ENCODE measurements around the gene ZMYND19. TPM values are rescaled to one million over a fixed set of nuclear protein-coding genes. Genes with fewer than 3 reads are reported as not detected.

Gene ZMYND19
- polyA plus RNA-seq, 2 donors = 25.9 to 33.2 TPM

DNA sequence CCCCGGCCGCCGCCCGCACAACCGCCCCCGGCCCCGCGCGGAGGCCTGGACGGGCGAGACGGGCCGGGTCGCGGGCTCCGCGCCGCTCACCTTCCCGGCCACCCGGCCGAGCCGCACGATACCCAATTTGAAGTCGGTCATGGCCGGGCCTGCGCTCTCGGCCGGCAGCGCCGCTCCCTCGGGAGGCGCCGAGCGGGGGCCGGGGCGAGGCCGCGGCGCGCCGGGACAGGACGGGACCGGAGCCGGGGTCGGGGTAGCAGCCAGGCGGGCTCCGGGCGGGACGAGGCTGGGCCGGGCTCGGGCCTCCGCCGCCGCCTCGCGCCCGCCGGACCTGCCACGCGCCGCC lies 216 bp downstream of the ZMYND19 start:
- WGBS, 2 donors = 0 to 1% methylated on average over 30 to 61 of the region's 61 CpGs
- Histone ChIP-seq H3K36me3 (ENCODE audit: control insufficient read depth in 2 of 2, insufficient read depth in 2 of 2, low read length in 1 of 2) (peaks cover 0 to 27% of the 10 kb centered on the region in 2 donors), H3K4me3 (ENCODE audit: low read depth in 1 of 2, low read length in 2 of 2) (peak overlapping the region; percentile 65 to 84), H3K4me1 (ENCODE audit: control insufficient read depth in 2 of 2, insufficient read depth in 2 of 2, low read length in 1 of 2) (peaks cover 6 to 10% of the 10 kb centered on the region in 2 donors), H3K27ac (ENCODE audit: low read depth in 2 of 2, low read length in 1 of 2) (peak overlapping the region; percentile 47 to 51), H3K9me3 (ENCODE audit: control insufficient read depth in 2 of 2, insufficient read depth in 1 of 2, low read depth in 1 of 2, low read length in 1 of 2) (no peaks in the 10 kb centered on the region), H3K27me3 (ENCODE audit: control insufficient read depth in 1 of 2, insufficient read depth in 2 of 2, low read length in 2 of 2) (no peaks in the 10 kb centered on the region)

DNA sequence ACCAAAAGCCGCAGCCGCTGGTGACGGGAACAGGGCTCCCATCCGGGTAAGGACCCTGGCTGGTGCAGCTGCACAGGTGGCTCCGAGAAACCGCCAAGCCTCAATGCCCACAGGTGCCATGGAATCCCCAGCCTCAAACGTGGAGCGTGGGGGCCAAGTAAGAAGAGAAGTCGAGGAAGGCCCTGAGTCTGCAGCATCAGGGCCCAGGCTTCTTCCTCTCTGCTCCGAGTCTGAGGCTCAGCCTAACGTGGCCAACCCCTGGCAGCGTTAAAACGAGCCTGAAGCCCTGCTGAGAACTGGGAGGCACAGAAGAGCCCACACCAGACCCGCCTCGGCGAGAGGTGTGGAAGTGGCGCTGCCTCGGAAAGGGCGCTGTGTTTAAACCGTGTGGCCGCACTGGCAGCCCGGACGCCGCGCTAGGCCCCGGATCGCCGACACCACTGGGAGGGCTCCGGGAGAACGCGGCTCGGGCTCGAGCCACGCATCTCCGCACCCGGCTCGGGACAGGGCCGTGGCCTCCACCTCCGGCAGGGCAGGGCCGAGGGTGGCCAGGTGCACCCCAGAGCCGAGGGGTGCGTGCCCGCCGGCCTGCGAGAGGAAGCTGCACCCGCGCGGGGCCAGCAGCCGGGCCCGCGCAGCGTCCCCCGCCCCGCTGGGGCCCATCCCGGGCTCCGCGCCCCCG lies 730 bp downstream of the ZMYND19 start:
- WGBS, 2 donors = 5 to 7% methylated on average over 42 to 58 of the region's 58 CpGs
- no peaks in the 10 kb centered on the region for H3K27me3 ChIP-seq (ENCODE audit: control insufficient read depth in 1 of 2, insufficient read depth in 2 of 2, low read length in 2 of 2)
- peak overlapping the region; percentile 47 to 51 for H3K27ac ChIP-seq (ENCODE audit: low read depth in 2 of 2, low read length in 1 of 2)
- no peaks in the 10 kb centered on the region for H3K9me3 ChIP-seq (ENCODE audit: control insufficient read depth in 2 of 2, insufficient read depth in 1 of 2, low read depth in 1 of 2, low read length in 1 of 2)
- peaks cover 6 to 10% of the 10 kb centered on the region in 2 donors for H3K4me1 ChIP-seq (ENCODE audit: control insufficient read depth in 2 of 2, insufficient read depth in 2 of 2, low read length in 1 of 2)
- H3K4me3 ChIP-seq (ENCODE audit: low read depth in 1 of 2, low read length in 2 of 2) = peak overlapping the region; percentile 65 to 84
- peaks cover 0 to 28% of the 10 kb centered on the region in 2 donors for H3K36me3 ChIP-seq (ENCODE audit: control insufficient read depth in 2 of 2, insufficient read depth in 2 of 2, low read length in 1 of 2)

DNA sequence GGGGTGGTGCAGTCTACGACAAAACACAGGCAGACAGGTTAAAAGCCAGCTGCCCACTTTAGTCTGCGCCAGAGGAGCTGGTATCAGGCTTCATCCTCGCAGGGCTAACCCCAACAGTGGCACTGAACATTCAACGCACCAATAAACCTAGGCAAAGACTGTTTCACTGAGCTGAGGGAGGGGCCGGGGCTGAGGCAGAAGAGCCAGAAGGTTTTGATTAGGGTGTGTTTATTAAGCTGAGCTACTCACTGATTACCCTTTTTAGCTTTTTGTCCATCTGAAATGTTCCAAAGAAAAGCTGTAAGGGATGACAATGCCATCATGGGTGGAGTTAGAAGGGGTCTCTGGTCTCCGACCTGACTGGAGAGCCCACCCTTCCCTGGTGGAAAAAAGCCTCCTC lies 1.4 kb downstream of the ZMYND19 start:
- Histone ChIP-seq H3K36me3 (ENCODE audit: control insufficient read depth in 2 of 2, insufficient read depth in 2 of 2, low read length in 1 of 2) (peaks cover 0 to 34% of the 10 kb centered on the region in 2 donors), H3K4me3 (ENCODE audit: low read depth in 1 of 2, low read length in 2 of 2) (peak overlapping the region; percentile 65 to 84), H3K4me1 (ENCODE audit: control insufficient read depth in 2 of 2, insufficient read depth in 2 of 2, low read length in 1 of 2) (peaks cover 6 to 10% of the 10 kb centered on the region in 2 donors), H3K9me3 (ENCODE audit: control insufficient read depth in 2 of 2, insufficient read depth in 1 of 2, low read depth in 1 of 2, low read length in 1 of 2) (no peaks in the 10 kb centered on the region), H3K27me3 (ENCODE audit: control insufficient read depth in 1 of 2, insufficient read depth in 2 of 2, low read length in 2 of 2) (no peaks in the 10 kb centered on the region), H3K27ac (ENCODE audit: low read depth in 2 of 2, low read length in 1 of 2) (peak overlapping the region; percentile 47 to 51)
- WGBS, 2 donors = 79 to 80% methylated on average over 6 of the region's 6 CpGs

DNA sequence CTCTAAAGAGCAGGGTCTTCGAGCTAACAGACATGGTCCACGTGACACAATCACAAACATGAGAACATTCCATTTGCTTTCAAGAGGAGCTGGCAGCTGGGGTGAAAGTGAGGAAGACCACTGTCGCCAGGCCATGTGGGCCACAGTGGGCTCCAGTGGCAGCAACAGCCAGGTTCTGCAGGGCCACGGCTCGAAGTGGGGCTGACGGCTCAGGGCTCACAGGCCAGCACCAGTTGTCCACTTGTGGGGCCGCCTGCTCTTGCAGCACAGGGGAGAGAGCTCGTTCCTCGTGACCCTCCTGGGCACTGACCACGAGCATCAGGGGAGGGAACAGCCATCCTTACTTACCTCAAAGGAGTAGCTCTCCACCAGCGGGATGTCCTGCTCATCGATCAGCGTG lies 2.0 kb downstream of the ZMYND19 start:
- Histone ChIP-seq H3K27ac (ENCODE audit: low read depth in 2 of 2, low read length in 1 of 2) (no peak overlapping the region), H3K27me3 (ENCODE audit: control insufficient read depth in 1 of 2, insufficient read depth in 2 of 2, low read length in 2 of 2) (no peaks in the 10 kb centered on the region), H3K9me3 (ENCODE audit: control insufficient read depth in 2 of 2, insufficient read depth in 1 of 2, low read depth in 1 of 2, low read length in 1 of 2) (no peaks in the 10 kb centered on the region), H3K4me1 (ENCODE audit: control insufficient read depth in 2 of 2, insufficient read depth in 2 of 2, low read length in 1 of 2) (peaks cover 6 to 10% of the 10 kb centered on the region in 2 donors), H3K36me3 (ENCODE audit: control insufficient read depth in 2 of 2, insufficient read depth in 2 of 2, low read length in 1 of 2) (peaks cover 0 to 39% of the 10 kb centered on the region in 2 donors), H3K4me3 (ENCODE audit: low read depth in 1 of 2, low read length in 2 of 2) (no peak overlapping the region)
- WGBS, 2 donors = 89 to 90% methylated on average over 13 of the region's 13 CpGs

DNA sequence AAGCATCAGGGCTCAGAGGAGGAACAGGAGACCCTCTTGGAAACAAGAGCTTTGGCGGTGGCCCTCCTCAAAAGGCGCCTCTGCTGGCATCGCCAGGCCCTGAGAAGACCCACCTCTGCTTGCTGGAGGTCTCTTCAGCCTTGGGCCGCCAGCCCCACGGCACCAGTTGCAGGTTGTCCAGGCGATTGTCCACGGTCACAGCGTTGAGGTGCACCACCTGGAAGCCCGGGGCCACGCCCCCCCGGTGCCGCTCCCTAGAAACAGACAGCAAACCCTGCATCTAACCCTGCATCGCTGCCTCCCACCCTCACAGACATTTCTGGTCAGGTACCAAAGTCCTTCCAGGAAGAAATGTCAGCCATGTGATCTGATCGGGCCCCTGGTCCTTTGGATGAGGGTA lies 3.5 kb downstream of the ZMYND19 start:
- H3K27ac ChIP-seq (ENCODE audit: low read depth in 2 of 2, low read length in 1 of 2) = no peak overlapping the region
- 94 to 95% methylated on average over 14 of the region's 14 CpGs for WGBS, 2 donors
- H3K4me1 ChIP-seq (ENCODE audit: control insufficient read depth in 2 of 2, insufficient read depth in 2 of 2, low read length in 1 of 2) = peaks cover 6 to 10% of the 10 kb centered on the region in 2 donors
- H3K4me3 ChIP-seq (ENCODE audit: low read depth in 1 of 2, low read length in 2 of 2) = no peak overlapping the region
- H3K27me3 ChIP-seq (ENCODE audit: control insufficient read depth in 1 of 2, insufficient read depth in 2 of 2, low read length in 2 of 2) = no peaks in the 10 kb centered on the region
- H3K36me3 ChIP-seq (ENCODE audit: control insufficient read depth in 2 of 2, insufficient read depth in 2 of 2, low read length in 1 of 2) = peaks cover 5 to 53% of the 10 kb centered on the region in 2 donors
- no peaks in the 10 kb centered on the region for H3K9me3 ChIP-seq (ENCODE audit: control insufficient read depth in 2 of 2, insufficient read depth in 1 of 2, low read depth in 1 of 2, low read length in 1 of 2)

DNA sequence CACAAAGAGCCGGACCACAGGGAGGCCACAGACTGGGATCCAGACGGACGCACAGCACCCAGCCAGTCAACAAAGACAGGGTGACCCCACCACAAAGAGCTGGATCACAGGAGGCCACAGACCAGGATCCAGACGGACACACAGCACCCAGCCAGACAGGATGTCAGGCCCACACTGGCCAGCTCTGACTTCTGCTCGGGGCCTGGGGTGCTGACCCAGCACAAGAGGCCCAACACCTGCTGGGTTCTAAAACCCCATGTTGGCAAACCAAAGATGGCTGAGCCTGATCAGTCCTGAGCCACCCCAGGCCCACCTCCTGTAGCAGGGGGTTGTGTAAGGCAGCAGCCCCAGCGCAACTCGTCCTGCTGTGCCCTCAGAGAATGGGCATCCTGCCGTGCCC lies 6.4 kb downstream of the ZMYND19 start:
- Histone ChIP-seq H3K36me3 (ENCODE audit: control insufficient read depth in 2 of 2, insufficient read depth in 2 of 2, low read length in 1 of 2) (peaks cover 5 to 59% of the 10 kb centered on the region in 2 donors), H3K27me3 (ENCODE audit: control insufficient read depth in 1 of 2, insufficient read depth in 2 of 2, low read length in 2 of 2) (no peaks in the 10 kb centered on the region), H3K4me1 (ENCODE audit: control insufficient read depth in 2 of 2, insufficient read depth in 2 of 2, low read length in 1 of 2) (peaks cover 4% of the 10 kb centered on the region in 2 donors), H3K4me3 (ENCODE audit: low read depth in 1 of 2, low read length in 2 of 2) (no peak overlapping the region), H3K9me3 (ENCODE audit: control insufficient read depth in 2 of 2, insufficient read depth in 1 of 2, low read depth in 1 of 2, low read length in 1 of 2) (no peaks in the 10 kb centered on the region), H3K27ac (ENCODE audit: low read depth in 2 of 2, low read length in 1 of 2) (no peak overlapping the region)
- WGBS, 2 donors = 84% methylated on average over 8 of the region's 8 CpGs

DNA sequence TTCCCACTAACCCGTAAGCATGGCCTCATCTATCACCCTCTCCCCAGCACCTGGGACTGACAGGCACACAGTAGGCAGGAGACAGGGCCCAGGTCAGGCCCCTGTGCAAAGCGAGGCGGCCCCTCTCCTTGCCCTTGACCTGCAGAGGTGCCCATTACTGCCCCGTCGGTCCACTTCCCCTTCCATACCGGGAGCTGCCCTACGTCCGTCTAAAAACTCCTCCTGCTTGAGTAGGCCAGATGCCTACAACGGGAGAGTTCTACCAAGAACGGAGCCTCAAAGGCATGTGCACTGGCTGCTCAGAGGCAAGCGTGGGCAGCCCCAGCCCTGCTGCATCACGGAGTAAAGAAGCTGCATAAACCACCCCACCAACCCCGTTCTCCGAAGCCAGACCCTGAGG lies 7.0 kb downstream of the ZMYND19 start:
- Histone ChIP-seq H3K4me3 (ENCODE audit: low read depth in 1 of 2, low read length in 2 of 2) (no peak overlapping the region), H3K36me3 (ENCODE audit: control insufficient read depth in 2 of 2, insufficient read depth in 2 of 2, low read length in 1 of 2) (peaks cover 5 to 58% of the 10 kb centered on the region in 2 donors), H3K4me1 (ENCODE audit: control insufficient read depth in 2 of 2, insufficient read depth in 2 of 2, low read length in 1 of 2) (peaks cover 4% of the 10 kb centered on the region in 2 donors), H3K27me3 (ENCODE audit: control insufficient read depth in 1 of 2, insufficient read depth in 2 of 2, low read length in 2 of 2) (no peaks in the 10 kb centered on the region), H3K9me3 (ENCODE audit: control insufficient read depth in 2 of 2, insufficient read depth in 1 of 2, low read depth in 1 of 2, low read length in 1 of 2) (no peaks in the 10 kb centered on the region), H3K27ac (ENCODE audit: low read depth in 2 of 2, low read length in 1 of 2) (no peak overlapping the region)
- WGBS, 2 donors = 83 to 87% methylated on average over 14 of the region's 14 CpGs

DNA sequence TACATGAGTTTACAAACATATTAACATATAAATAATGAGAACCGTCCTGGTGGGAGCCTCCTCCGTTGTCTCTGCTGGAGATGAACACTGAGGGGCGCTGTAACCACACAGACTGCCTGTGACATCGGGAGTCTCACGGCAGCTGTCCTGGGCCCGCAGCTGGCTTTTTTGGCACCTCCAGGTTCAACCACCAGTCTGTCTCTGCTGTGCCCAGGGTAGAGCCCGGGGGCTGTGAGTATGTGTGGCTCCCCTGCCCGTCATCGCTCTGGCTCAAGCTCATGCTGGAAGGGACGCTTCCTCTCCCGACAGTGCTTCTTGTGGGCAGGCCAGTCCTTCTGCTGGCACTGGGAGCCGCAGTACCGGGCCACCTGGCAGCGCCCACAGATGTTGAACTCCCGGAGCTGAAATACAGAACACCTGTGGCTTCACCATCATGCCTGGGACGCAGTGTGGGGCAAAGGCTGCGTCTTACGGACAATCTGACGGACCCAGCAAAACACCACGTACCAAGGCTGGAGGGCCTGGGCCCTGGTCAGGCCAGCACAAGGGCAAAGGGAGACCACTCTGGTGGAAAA lies 7.9 kb downstream of the ZMYND19 start:
- no peak overlapping the region for H3K27ac ChIP-seq (ENCODE audit: low read depth in 2 of 2, low read length in 1 of 2)
- H3K27me3 ChIP-seq (ENCODE audit: control insufficient read depth in 1 of 2, insufficient read depth in 2 of 2, low read length in 2 of 2) = no peaks in the 10 kb centered on the region
- 78 to 83% methylated on average over 20 of the region's 20 CpGs for WGBS, 2 donors
- no peaks in the 10 kb centered on the region for H3K9me3 ChIP-seq (ENCODE audit: control insufficient read depth in 2 of 2, insufficient read depth in 1 of 2, low read depth in 1 of 2, low read length in 1 of 2)
- H3K36me3 ChIP-seq (ENCODE audit: control insufficient read depth in 2 of 2, insufficient read depth in 2 of 2, low read length in 1 of 2) = peaks cover 5 to 51% of the 10 kb centered on the region in 2 donors
- H3K4me1 ChIP-seq (ENCODE audit: control insufficient read depth in 2 of 2, insufficient read depth in 2 of 2, low read length in 1 of 2) = peaks cover 7 to 8% of the 10 kb centered on the region in 2 donors
- H3K4me3 ChIP-seq (ENCODE audit: low read depth in 1 of 2, low read length in 2 of 2) = no peak overlapping the region

DNA sequence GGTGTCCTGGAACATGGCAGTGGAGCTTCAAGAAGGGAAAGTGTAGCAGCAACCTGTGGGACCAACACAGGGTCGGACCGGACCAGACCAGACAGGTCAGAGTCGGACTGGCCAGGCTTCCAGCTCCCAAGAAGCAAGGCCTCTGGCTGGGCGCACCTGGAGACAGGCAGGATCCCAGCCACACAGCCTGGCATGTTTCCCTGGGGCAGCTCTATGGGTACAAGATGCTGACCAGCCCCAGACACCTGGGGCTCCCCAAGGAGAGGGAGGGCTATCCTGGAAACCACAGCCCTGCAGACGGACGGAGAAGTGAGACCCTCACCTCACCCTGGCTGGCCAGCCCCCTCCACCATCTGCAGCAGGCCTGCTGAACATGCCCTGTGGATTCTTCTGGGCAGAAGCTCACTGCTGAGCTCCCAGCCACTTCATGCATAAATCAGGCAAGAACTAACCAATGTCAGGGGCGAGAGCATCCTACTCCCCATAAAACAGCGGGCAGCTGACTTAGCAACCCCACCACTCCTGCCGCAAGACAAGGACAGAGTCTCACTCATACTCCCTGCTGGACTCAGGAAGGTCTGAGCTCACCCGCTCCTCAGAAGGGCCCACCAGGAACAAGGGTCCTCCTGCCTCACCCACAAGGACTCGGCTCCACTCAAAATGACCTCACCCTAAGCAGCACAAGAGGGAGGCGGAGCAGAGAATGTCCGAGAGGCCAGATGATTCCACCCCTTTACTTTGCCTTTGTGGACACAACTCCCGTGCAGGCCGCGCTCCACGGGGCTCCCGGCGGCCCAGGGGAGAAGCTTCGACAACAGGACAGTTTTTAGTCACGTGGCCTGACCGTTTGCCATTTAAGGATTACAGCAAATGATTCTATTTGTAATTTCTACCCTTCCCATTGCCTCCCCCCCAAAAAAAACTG lies 8.7 kb downstream of the ZMYND19 start:
- Histone ChIP-seq H3K4me3 (ENCODE audit: low read depth in 1 of 2, low read length in 2 of 2) (no peak overlapping the region), H3K27me3 (ENCODE audit: control insufficient read depth in 1 of 2, insufficient read depth in 2 of 2, low read length in 2 of 2) (no peaks in the 10 kb centered on the region), H3K36me3 (ENCODE audit: control insufficient read depth in 2 of 2, insufficient read depth in 2 of 2, low read length in 1 of 2) (peaks cover 5 to 44% of the 10 kb centered on the region in 2 donors), H3K27ac (ENCODE audit: low read depth in 2 of 2, low read length in 1 of 2) (no peak overlapping the region), H3K9me3 (ENCODE audit: control insufficient read depth in 2 of 2, insufficient read depth in 1 of 2, low read depth in 1 of 2, low read length in 1 of 2) (no peaks in the 10 kb centered on the region), H3K4me1 (ENCODE audit: control insufficient read depth in 2 of 2, insufficient read depth in 2 of 2, low read length in 1 of 2) (peaks cover 7 to 8% of the 10 kb centered on the region in 2 donors)
- 89% methylated on average over 22 of the region's 22 CpGs for WGBS, 2 donors

Data from esophagus (tissue), 2 donors.